Stimulated activated CD8-positive, alpha-beta memory T cell treated with anti-CD3 and anti-CD28 coated beads, Interleukin-7, amount 100 ng/mL, for 4 hours (primary cell): ENCODE results near the gene HDAC10.

ENCODE experiments used
- DNase-seq, 2 donors: peaks; one replicate each; pipeline ENCODE4 v3.0.0-alpha.2; 2020; ENCODE audit warnings: low read depth in 2 of 2

Gene HDAC10

GRCh38 chr22:50250555-50251476 lies at the start of gene HDAC10:
TSS of gene HDAC10 (minus strand) at chr22:50251265. CDS start at chr22:50251032, 233 bp downstream.
- peak; percentile 46 to 73 for DNase-seq

GRCh38 chr22:50300620-50301257 lies 49.7 kb upstream of the HDAC10 start:
- no peak for DNase-seq

GRCh38 chr22:50299785-50300619 lies 48.9 kb upstream of the HDAC10 start:
- DNase-seq: no peak

- DNase-seq: no peak
These were observed 48.1 kb upstream of the HDAC10 start for GRCh38 chr22:50298937-50299784.

GRCh38 chr22:50298266-50298637 lies 47.2 kb upstream of the HDAC10 start:
- no peak for DNase-seq

- DNase-seq: no peak
These were observed 46.6 kb upstream of the HDAC10 start for GRCh38 chr22:50297510-50298265.

GRCh38 chr22:50296658-50297490 lies 45.8 kb upstream of the HDAC10 start:
- DNase-seq: no peak

- DNase-seq: no peak
These were observed 43.2 kb upstream of the HDAC10 start for GRCh38 chr22:50294319-50294656.

GRCh38 chr22:50293441-50294318 lies 42.6 kb upstream of the HDAC10 start:
- no peak for DNase-seq

- no peak for DNase-seq
These were observed 41.8 kb upstream of the HDAC10 start for GRCh38 chr22:50292643-50293440.

GRCh38 chr22:50289942-50290630 lies 39.0 kb upstream of the HDAC10 start:
- no peak for DNase-seq

GRCh38 chr22:50289151-50289941 lies 38.3 kb upstream of the HDAC10 start:
- no peak for DNase-seq

- DNase-seq: no peak
These were observed 36.7 kb upstream of the HDAC10 start for GRCh38 chr22:50287731-50288130.

- no peak for DNase-seq
These were observed 35.7 kb upstream of the HDAC10 start for GRCh38 chr22:50286701-50287318.

GRCh38 chr22:50286275-50286674 lies 35.2 kb upstream of the HDAC10 start:
- DNase-seq: no peak
